ENCODE measurements around the gene LAPTM4A. TPM values are rescaled to one million over a fixed set of nuclear protein-coding genes. Genes with fewer than 3 reads are reported as not detected.

LAPTM4A gene
- total RNA-seq, 1 donor from 2014 or later = 134 TPM

Other genes starting within 250 kb of the LAPTM4A start
- gene TTC32, start 149.6 kb downstream of the LAPTM4A start, total RNA-seq = 8.1 and 9.4 TPM in 2 replicates
- gene WDR35, start 61.5 kb downstream of the LAPTM4A start, total RNA-seq = 8.7 and 10.5 TPM in 2 replicates
- 1.2 and 1.3 TPM in 2 replicates for gene MATN3, start 39.0 kb downstream of the LAPTM4A start, total RNA-seq
- gene SDC1, start 173.5 kb upstream of the LAPTM4A start, total RNA-seq = 1.4 and 1.7 TPM in 2 replicates

All from dermis blood vessel endothelial cell (primary cell).